ENCODE data around the gene MRPL37. TPM values are rescaled to one million over a fixed set of nuclear protein-coding genes. Genes with fewer than 3 reads are reported as not detected.

The MRPL37 gene
- total RNA-seq, 4 donors from 2014 or later = 55.7 to 76.4 (median 68.3) TPM

GRCh38 chr1:54257346-54257620 is 57.3 kb downstream of the MRPL37 start:
- intact Hi-C loops (cut with DNase I; ENCODE audit: low total_unique reads) = no loop called here
- DNase-seq (ENCODE audit: low spot score in 2 of 2) = no peak
- no peak for TF ChIP-seq CTCF (IDR thresholded peaks at IDR 0.05)
- no peak for TF ChIP-seq POLR2A (IDR thresholded peaks at IDR 0.05)
- 87 to 91% methylated on average over 10 of the region's 10 CpGs for whole genome bisulfite sequencing, 2 donors
- H3K4me3 ChIP-seq (ENCODE audit: low read depth, poor library complexity, severe bottlenecking) = no peak overlapping the region

- intact Hi-C loops (cut with DNase I; ENCODE audit: low total_unique reads) = no loop called here
- TF ChIP-seq POLR2A (IDR thresholded peaks at IDR 0.05) = no peak
- no peak for TF ChIP-seq CTCF (IDR thresholded peaks at IDR 0.05)
- no peak for DNase-seq (ENCODE audit: low spot score in 2 of 2)
- H3K4me3 ChIP-seq (ENCODE audit: low read depth, poor library complexity, severe bottlenecking) = no peak overlapping the region
- 96% methylated on average over 23 of the region's 23 CpGs for WGBS, 2 donors
Measured at GRCh38 chr1:54257876-54258275, 57.9 kb downstream of the MRPL37 start.

- 79 to 86% methylated on average over 16 of the region's 16 CpGs for WGBS, 2 donors
- TF ChIP-seq CTCF (IDR thresholded peaks at IDR 0.05) = no peak
- no peak for TF ChIP-seq POLR2A (IDR thresholded peaks at IDR 0.05)
- no peak overlapping the region for H3K4me3 ChIP-seq (ENCODE audit: low read depth, poor library complexity, severe bottlenecking)
- DNase-seq (ENCODE audit: low spot score in 2 of 2) = no peak
- intact Hi-C loops (cut with DNase I; ENCODE audit: low total_unique reads) = no loop called here
Measured at GRCh38 chr1:54259546-54260140, 59.7 kb downstream of the MRPL37 start.

- DNase-seq (ENCODE audit: low spot score in 2 of 2) = no peak
- TF ChIP-seq CTCF (IDR thresholded peaks at IDR 0.05) (no peak), POLR2A (IDR thresholded peaks at IDR 0.05) (no peak)
- WGBS, 2 donors = 86 to 89% methylated on average over 10 of the region's 10 CpGs
- no peak overlapping the region for H3K4me3 ChIP-seq (ENCODE audit: low read depth, poor library complexity, severe bottlenecking)
- intact Hi-C loops (cut with DNase I; ENCODE audit: low total_unique reads) = no loop called here
Measured at GRCh38 chr1:54260810-54261209, 60.8 kb downstream of the MRPL37 start.

GRCh38 chr1:54262244-54262643 is 62.3 kb downstream of the MRPL37 start:
- H3K4me3 ChIP-seq (ENCODE audit: low read depth, poor library complexity, severe bottlenecking) = no peak overlapping the region
- WGBS, 2 donors = 91 to 94% methylated on average over 7 of the region's 7 CpGs
- TF ChIP-seq POLR2A (IDR thresholded peaks at IDR 0.05) (no peak), CTCF (IDR thresholded peaks at IDR 0.05) (no peak)

GRCh38 chr1:54263601-54264226 is 63.7 kb downstream of the MRPL37 start:
- intact Hi-C loops (cut with DNase I; ENCODE audit: low total_unique reads) = no loop called here
- H3K4me3 ChIP-seq (ENCODE audit: low read depth, poor library complexity, severe bottlenecking) = no peak overlapping the region
- 61 to 79% methylated on average over 6 of the region's 6 CpGs for WGBS, 2 donors
- no peak for DNase-seq (ENCODE audit: low spot score in 2 of 2)
- no peak for TF ChIP-seq POLR2A (IDR thresholded peaks at IDR 0.05)

More at GRCh38 chr1:54262244-54262643, 62.3 kb downstream of the MRPL37 start:
- no peak for DNase-seq (ENCODE audit: low spot score in 2 of 2)
- intact Hi-C loops (cut with DNase I; ENCODE audit: low total_unique reads) = no loop called here
